ENCODE results near the gene ZNF407. TPM values are rescaled to one million over a fixed set of nuclear protein-coding genes. Genes with fewer than 3 reads are reported as not detected.

ZNF407 gene
- total RNA-seq, 1 experiment from 2014 or later, result 4.4 TPM

DNA sequence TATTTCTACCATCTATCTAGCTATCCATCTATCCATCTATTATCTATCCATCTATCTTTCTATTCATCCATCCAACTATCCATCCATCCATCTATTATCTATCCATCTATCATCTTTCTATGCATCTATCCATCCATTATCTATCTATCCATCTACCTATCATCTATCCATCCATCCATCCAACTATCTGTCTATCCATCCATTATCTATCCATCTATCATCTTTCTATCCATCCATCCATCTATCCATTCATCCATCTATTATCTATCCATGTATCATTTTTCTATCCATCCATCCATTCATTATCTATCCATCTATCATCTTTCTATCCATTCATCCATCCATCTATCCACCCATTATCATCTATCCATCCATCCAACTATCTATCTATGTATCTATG lies 24.6 kb upstream of the ZNF407 start:
- DNase-seq, result no peak
- no peak overlapping the region for H3K4me3 ChIP-seq
- no peaks in the 10 kb centered on the region for H3K36me3 ChIP-seq
- 0 out of 2 replicates have a peak, but pooled peaks cover 3% of the 10 kb centered on the region for H3K27me3 ChIP-seq
- H3K9me3 ChIP-seq, result no peaks in the 10 kb centered on the region

DNA sequence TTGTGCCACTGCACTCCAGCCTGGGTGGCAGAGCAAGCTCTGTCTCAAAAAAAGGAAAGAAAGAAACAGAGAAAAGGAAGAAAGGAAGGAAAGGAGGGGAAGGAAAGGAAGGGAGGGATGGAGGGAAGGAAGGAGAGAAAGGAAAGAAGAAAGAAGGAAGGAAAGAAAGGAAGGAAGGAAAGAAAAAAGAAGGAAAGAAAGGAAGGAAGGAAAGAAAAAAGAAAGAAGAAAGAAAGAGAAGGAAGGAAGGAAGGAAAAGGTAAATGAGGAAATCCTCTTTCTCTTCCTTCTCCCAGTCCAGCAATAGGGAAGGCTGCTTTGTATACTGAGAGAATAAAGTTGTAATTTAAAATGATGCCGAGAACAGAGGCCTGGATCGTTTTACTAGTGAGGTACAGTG lies 22.8 kb upstream of the ZNF407 start:
- H3K27me3 ChIP-seq, result 0 out of 2 replicates have a peak, but pooled peaks cover 3% of the 10 kb centered on the region
- H3K9me3 ChIP-seq, result no peaks in the 10 kb centered on the region
- no peaks in the 10 kb centered on the region for H3K36me3 ChIP-seq
- H3K4me3 ChIP-seq, result no peak overlapping the region
- no peak for DNase-seq

DNA sequence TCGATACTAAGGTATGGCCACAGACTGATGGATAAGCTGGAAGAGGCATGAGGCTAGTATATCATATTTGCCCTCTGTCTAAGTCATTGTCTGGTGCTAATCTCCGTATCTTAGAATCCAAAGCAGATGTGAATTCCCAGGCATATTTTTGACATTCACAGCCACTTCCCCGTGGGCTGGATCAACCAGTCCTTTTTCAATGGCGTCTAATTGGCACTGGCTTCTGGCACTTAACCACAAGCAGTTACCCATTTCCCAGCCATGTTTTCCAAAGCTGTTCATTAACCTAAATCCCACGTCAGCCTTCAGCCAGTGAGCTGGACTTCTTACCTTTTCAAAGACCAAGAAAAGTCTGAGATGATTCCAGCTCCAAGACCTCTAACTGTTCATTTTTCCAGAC lies 20.7 kb upstream of the ZNF407 start:
- H3K27me3 ChIP-seq, result no peaks in the 10 kb centered on the region
- H3K9me3 ChIP-seq, result no peaks in the 10 kb centered on the region
- no peak for DNase-seq
- no peaks in the 10 kb centered on the region for H3K36me3 ChIP-seq
- H3K4me3 ChIP-seq, result no peak overlapping the region

DNA sequence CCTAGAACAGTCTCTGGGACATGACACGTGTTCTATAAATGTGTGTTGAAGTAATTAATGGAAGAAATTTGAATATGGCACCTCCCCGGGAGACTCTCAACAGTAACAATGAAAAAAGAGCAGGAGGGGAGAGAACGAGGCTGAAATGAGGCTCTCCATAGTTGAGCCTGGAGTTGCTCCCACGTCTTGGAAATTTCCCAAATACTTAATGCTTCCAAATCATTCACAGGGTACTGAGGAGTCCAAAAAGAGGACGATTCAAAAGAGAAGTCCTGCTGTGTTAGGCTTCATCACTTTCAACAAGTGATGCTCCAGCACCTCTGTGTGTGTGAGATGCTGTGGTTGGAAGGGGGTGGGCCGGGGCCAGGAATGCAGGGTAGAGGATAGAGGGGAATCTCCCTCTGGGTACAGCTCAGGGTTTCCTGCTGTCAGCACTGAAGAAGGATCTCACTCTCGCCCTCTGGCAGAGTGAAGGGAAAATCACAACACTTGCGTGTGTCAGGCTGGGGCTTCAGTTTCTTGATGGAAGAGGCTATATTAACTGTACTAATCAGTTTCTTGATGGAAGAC lies 18.1 kb upstream of the ZNF407 start:
- H3K27me3 ChIP-seq, result no peaks in the 10 kb centered on the region
- H3K9me3 ChIP-seq, result no peaks in the 10 kb centered on the region
- H3K4me3 ChIP-seq, result no peak overlapping the region
- DNase-seq, result no peak
- no peaks in the 10 kb centered on the region for H3K36me3 ChIP-seq

DNA sequence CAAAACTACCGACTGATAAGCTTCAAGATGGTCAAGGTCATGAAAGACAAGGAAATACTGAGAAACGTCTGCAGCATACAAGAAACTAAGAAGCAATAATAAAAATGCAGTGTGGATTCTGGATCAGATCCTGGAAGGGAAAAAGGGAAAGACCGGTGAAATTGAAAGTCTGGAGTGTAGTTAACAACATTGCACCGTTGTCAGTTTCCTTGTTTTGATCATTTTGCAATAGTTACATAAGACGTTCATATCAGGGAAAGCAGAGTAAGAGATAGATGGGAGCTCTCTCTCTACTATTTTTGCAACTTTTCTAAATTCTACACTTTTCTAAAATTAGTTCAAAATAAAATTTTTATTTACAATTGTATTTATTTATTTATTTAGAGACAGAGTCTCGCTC lies 15.0 kb upstream of the ZNF407 start:
- H3K27me3 ChIP-seq, result no peaks in the 10 kb centered on the region
- no peaks in the 10 kb centered on the region for H3K36me3 ChIP-seq
- no peak overlapping the region for H3K4me3 ChIP-seq
- no peaks in the 10 kb centered on the region for H3K9me3 ChIP-seq
- no peak for DNase-seq

DNA sequence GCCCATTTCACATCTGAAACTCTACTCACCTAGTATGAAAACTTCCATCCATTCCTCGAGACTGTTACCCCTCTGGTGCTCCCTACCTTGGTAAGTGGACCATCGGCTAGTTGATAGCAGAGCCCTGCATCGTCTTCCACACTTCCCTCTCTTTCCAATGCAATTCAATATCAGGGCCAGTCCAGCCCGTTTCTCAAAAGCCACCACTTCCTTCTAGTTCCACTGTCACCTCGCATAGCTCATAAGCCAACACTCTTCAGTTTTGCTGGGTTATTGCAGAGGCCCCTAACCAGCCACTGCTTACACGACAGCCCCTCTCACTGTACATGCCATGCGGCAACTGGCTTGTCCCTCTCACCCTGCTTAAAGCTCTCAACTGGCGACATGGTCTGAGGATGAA lies 10.2 kb upstream of the ZNF407 start:
- Histone ChIP-seq H3K9me3 (no peaks in the 10 kb centered on the region), H3K27me3 (no peaks in the 10 kb centered on the region), H3K36me3 (no peaks in the 10 kb centered on the region), H3K4me3 (no peak overlapping the region)
- no peak for DNase-seq

DNA sequence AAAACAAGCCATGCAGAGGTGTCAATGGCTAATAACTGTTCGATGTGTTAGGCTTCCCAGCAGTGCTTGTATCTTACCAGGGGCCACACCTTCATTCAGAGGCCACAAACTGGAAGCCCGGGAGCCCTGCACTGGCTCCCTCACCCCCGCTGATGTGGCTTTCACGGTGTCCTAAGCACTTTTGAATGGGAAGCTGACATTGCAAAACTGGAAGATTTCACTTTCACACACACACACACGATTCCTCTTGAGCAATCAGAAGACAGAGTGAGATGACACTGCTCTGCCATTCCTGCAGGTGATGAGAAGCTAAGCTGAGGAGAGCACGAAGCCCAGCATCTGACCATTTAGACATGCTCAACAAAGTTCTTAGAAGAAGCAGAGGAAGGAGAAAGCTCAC lies 8.6 kb upstream of the ZNF407 start:
- Histone ChIP-seq H3K27me3 (no peaks in the 10 kb centered on the region), H3K9me3 (no peaks in the 10 kb centered on the region), H3K36me3 (no peaks in the 10 kb centered on the region; the same call in 1 of the 2 replicates), H3K4me3 (no peak overlapping the region)
- DNase-seq, result no peak

DNA sequence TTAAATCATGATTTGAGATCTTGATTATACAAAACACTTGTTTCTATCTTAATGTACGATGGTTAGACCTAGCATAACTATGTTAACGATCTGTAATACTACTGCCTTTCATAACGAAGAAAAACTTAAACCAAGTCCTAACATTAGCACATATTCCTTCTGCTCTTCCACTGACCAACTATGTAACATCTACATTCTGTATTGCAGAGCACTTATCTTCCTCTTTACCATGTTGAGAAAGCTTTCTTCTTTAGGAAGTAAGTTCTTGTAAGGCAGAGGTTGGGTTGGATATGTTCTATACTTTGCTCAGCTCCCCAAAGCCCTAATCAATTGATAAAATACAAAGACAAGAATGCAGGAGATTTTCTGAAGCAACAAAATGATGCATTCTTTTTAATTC lies 7.9 kb upstream of the ZNF407 start:
- DNase-seq, result no peak
- Histone ChIP-seq H3K9me3 (no peaks in the 10 kb centered on the region), H3K36me3 (no peaks in the 10 kb centered on the region; the same call in 1 of the 2 replicates), H3K27me3 (no peaks in the 10 kb centered on the region), H3K4me3 (no peak overlapping the region)

DNA sequence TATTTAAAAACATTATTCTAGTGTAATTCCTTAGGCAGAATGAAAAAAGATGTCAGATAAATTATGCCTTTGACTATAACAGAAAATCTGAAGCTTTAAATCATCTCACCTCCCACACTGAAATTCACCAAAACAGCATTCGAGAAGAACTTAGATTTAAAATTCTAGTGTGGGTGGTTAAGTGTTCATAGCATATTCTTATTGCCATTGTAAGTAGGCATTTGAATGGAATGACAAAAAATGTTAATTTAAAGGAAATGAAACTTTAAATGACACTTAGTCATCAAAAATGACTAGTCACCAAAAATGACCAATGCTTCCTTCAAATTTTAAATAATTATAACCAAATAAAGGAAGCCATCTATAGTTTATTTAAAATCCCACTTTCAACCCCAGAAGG lies 7.0 kb upstream of the ZNF407 start:
- Histone ChIP-seq H3K4me3 (no peak overlapping the region), H3K9me3 (no peaks in the 10 kb centered on the region), H3K27me3 (no peaks in the 10 kb centered on the region), H3K36me3 (no peaks in the 10 kb centered on the region; the same call in 1 of the 2 replicates)
- no peak for DNase-seq

DNA sequence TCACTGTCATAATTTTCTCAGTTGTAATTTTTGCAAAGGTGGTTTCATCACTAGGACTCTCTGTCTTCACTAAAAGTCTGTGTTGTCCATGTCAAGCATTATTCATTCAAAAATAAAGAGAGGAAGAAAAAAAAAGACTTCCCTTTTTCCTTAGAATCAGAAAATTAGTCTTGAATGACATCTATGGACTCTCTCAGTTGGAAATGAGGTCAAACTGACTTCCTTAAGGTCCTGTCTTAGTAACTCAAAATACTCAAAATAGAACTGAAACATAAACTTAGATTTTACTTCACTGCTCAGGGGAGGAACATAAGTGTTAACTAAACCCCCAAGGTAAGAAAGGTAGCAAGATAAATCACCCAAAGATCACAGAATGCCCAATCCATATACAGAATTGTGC lies 2.2 kb upstream of the ZNF407 start:
- DNase-seq, result no peak
- Histone ChIP-seq H3K4me3 (no peak overlapping the region), H3K9me3 (no peaks in the 10 kb centered on the region), H3K36me3 (no peaks in the 10 kb centered on the region; the same call in 1 of the 2 replicates), H3K27me3 (no peaks in the 10 kb centered on the region)

DNA sequence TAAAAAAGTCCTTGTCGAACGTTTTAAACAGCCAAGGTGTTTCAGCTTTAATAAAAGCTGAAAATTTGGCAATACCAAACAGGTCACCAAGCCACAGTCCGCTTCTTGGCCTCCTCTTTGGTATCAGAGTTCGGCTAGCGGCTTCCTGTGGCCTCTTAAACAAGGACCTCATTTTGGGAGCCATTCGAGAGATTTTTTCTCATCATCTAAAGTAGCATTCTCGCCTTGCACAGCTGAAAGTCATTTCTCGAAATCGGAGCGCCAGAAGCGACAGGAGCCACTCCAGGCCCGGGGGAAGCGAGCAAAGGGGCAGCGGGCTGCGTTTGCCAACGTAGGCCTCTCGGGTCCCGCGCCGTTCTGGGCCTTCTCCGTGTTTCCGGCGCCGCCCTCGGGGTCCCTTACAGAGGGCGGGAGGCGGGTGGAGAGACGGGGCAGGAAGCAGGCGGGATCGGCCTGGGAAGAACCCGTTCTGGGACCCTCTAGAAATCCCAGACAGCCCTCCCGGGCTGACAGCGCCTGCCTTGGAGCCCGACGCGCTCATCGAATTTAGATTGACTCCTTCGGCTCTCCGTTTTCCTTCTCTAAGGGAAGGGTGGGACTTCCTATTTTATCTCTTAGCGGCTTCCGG lies 522 bp upstream of the ZNF407 start:
- H3K4me3 ChIP-seq, result peak overlapping the region; percentile 74
- no peaks in the 10 kb centered on the region for H3K27me3 ChIP-seq
- H3K36me3 ChIP-seq, result no peaks in the 10 kb centered on the region; the same call in 1 of the 2 replicates
- no peaks in the 10 kb centered on the region for H3K9me3 ChIP-seq
- DNase-seq, result peak; percentile 70

DNA sequence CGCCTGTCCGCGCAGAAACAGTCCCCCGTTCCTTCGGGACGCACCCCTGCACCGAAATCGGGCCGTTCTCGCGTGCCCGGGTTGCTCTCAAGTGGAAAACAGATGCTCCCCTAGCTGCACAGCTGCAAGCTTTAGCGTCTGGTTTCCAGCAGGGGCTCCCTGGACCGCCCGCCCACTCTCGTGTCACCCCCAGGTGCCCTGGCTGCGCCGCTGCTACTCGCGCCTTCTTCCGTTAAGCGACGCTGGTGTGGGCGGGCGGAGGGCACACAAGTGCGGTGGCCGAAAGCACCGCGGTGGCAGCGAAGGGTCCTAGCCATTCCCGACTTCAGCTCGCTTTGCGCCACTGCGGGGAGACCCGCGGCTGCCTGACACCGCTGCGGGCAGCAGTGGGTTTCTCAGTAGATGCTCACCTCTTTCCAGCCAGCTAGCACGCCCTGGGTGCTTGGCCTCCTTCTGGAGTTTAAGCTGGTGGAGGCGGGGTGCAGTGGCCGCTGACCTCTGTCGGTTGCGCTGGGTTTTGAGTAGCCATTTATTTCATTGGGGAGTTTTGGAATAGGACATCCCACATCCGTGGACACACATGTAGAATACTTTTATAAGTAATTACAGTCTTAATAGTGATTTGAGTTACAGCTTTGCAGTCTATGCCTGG lies 806 bp downstream of the ZNF407 start:
- Histone ChIP-seq H3K27me3 (no peaks in the 10 kb centered on the region), H3K36me3 (no peaks in the 10 kb centered on the region; the same call in 1 of the 2 replicates), H3K9me3 (no peaks in the 10 kb centered on the region), H3K4me3 (peak overlapping the region; percentile 74)
- DNase-seq, result peak; percentile 38

DNA sequence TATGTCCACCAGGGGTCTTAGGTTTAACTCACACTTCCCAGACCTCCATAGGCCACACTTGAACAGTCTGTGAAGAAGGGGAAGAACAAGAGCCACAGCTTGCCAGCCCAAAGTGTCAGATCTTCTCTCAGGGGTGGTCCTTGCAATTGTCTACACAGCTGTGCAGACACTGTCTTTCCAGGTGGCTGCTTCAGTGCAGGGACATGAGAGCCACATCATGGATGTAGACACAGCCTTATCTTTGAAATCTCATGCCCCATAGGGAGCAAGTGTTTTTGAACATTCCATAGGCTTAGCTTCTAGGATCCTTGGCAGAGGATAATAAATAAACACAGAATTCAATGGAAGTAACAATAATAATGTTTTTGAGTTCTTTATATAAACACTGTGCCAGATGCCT lies 6.7 kb downstream of the ZNF407 start:
- Histone ChIP-seq H3K36me3 (no peaks in the 10 kb centered on the region), H3K9me3 (no peaks in the 10 kb centered on the region), H3K4me3 (no peak overlapping the region), H3K27me3 (no peaks in the 10 kb centered on the region)
- no peak for DNase-seq

DNA sequence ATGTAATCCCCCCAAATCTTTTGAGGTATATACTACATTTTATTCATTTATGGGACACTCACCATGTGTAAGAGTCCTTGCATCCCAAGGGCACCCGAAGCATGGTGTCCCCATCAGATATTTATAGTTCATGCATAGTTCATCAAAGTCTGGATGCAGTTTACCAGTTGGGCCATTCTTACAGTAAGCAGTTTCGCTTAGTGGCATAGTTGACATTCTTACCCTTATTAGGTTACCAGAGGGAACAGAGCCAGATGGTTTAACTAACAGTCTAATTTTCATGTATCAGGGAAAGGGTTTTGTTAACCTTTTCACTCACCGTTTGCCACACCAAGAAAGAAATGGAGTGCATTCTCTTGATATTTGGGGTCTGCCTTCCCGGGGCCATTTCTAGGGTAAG lies 7.1 kb downstream of the ZNF407 start:
- DNase-seq, result no peak
- no peaks in the 10 kb centered on the region for H3K36me3 ChIP-seq
- H3K4me3 ChIP-seq, result no peak overlapping the region
- no peaks in the 10 kb centered on the region for H3K27me3 ChIP-seq
- no peaks in the 10 kb centered on the region for H3K9me3 ChIP-seq

DNA sequence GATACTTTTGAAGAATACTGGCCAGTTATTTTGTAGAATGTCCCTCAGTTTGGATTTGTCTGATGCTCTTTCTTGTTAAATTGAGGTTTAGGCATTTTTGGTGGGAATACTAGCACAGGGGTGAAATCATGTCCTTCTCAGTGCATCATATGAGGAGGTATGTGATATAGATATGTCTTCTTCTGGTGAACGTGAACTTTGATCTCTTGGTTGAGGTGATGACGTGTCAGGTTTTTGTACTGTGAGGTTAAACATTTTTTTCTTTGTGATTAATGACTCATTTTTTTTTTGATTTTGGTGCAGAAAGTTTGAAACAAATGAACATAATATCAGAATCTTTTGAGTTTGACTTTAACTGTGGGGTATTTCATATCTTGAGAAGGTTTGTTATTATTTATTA lies 11.0 kb downstream of the ZNF407 start:
- no peaks in the 10 kb centered on the region for H3K9me3 ChIP-seq
- no peak for DNase-seq
- H3K27me3 ChIP-seq, result no peaks in the 10 kb centered on the region
- no peak overlapping the region for H3K4me3 ChIP-seq
- no peaks in the 10 kb centered on the region for H3K36me3 ChIP-seq

DNA sequence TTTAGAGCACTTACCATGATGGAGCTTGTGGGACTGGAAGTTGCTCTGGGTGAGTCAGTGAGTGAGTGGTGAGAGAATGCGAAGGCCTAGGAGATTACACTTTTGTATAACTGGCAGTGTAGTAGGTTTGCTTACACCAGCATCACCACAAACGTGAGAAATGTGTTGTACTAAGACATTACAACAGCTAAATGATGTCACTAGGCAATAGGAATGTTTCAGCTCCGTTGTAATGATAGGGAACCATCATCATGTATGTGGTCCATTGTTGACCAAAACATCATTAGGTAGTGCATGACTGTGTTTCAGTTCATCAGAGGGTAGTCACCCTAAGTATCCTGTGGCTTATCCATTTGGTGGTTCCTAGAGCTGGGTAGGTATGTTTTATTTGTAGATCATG lies 11.9 kb downstream of the ZNF407 start:
- Histone ChIP-seq H3K27me3 (no peaks in the 10 kb centered on the region), H3K4me3 (no peak overlapping the region), H3K9me3 (no peaks in the 10 kb centered on the region), H3K36me3 (no peaks in the 10 kb centered on the region)
- no peak for DNase-seq

DNA sequence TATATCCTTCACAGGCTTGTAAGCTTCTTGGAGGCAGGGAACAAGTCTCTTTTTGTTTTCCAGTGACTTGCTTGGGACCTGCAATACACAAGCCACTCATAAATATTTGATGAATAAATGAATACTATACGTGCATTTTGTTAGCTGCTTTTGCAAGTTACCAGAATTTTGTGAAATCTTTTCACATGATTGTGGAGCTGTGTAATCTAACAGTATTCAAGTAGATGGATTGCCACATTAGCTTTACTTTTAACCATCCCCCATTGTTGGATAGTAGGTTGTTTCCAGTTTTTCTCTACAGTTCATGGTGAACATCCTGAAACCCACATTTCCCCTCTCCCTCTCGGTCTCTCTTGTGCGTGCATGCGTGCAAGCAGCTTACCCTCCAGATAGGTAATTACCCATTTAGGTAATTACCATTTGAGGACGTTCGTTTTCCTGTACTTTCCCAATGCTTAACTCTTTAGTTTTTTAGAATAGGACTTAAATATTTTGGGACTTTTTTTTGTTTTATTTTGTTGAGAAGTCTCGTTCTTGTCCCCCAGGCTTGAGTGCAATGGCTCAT lies 12.5 kb downstream of the ZNF407 start:
- no peaks in the 10 kb centered on the region for H3K36me3 ChIP-seq

DNA sequence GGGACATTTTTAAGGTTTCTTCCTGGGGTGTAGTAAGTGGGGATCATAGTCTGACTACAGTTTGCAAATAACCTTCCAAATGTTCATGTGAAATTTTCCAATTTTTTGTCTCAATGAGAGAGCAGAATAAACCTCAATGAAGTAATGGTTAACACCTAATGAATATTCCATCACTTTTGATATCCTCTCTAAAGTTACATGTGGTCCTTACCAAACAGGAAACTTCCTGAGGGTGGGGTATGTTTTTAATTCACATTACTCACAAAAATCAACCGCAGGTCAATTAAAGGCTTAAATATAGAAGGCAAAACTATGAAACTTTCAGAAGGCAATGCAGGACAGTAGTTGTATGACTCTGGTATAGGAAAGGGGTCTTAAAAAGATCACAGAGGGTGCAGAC lies 13.2 kb downstream of the ZNF407 start:
- Histone ChIP-seq H3K27me3 (no peaks in the 10 kb centered on the region), H3K9me3 (no peaks in the 10 kb centered on the region), H3K4me3 (no peak overlapping the region), H3K36me3 (no peaks in the 10 kb centered on the region)
- DNase-seq, result no peak

More for the DNA sequence above, 12.5 kb downstream of the ZNF407 start:
- no peaks in the 10 kb centered on the region for H3K27me3 ChIP-seq
- DNase-seq, result no peak
- no peak overlapping the region for H3K4me3 ChIP-seq
- no peaks in the 10 kb centered on the region for H3K9me3 ChIP-seq
